Fibroblast of pulmonary artery (primary cell): Measurements from ENCODE around the gene TAS2R41.

Source experiments
- DNase-seq: peaks from one replicate; pipeline ENCODE4 v3.0.0-alpha.2; 2010; ENCODE audit warnings: low read depth
- H3K4me3 ChIP-seq: replicated peaks from 2 replicates; pipeline ENCODE4 v1.5.1; 2011; ENCODE audit warnings: low read depth, mild to moderate bottlenecking, control low read depth, low read length, moderate library complexity
- CTCF ChIP-seq: IDR thresholded peaks from 2 replicates; pipeline ENCODE4 v1.5.1; 2011; ENCODE audit warnings: mild to moderate bottlenecking, control low read depth, low read length, inconsistent platforms; ENCODE audit errors: missing control alignments

TAS2R41 gene

GRCh38 chr7:143455491-143455890 lies 22.2 kb upstream of the TAS2R41 start:
- DNase-seq, result no peak
- no peak for TF ChIP-seq CTCF
- H3K4me3 ChIP-seq, result no peak overlapping the region

GRCh38 chr7:143455942-143456341 lies 21.7 kb upstream of the TAS2R41 start:
- TF ChIP-seq CTCF, result no peak
- no peak overlapping the region for H3K4me3 ChIP-seq
- peak; percentile 9 for DNase-seq

GRCh38 chr7:143456992-143457793 lies 20.5 kb upstream of the TAS2R41 start:
- no peak overlapping the region for H3K4me3 ChIP-seq
- no peak for TF ChIP-seq CTCF
- DNase-seq, result peak; percentile 6

- DNase-seq, result no peak
- H3K4me3 ChIP-seq, result no peak overlapping the region
- TF ChIP-seq CTCF, result no peak
These were observed 19.4 kb upstream of the TAS2R41 start for GRCh38 chr7:143458263-143458662.

- DNase-seq, result no peak
- TF ChIP-seq CTCF, result no peak
- H3K4me3 ChIP-seq, result no peak overlapping the region
These were observed 19.0 kb upstream of the TAS2R41 start for GRCh38 chr7:143458681-143459080.

- no peak for DNase-seq
- TF ChIP-seq CTCF, result no peak
- no peak overlapping the region for H3K4me3 ChIP-seq
These were observed 18.3 kb upstream of the TAS2R41 start for GRCh38 chr7:143459359-143459758.
